HEK293 (cell line): ENCODE data around the gene CDH3.
A peak's percentile ranks its signal among the peaks of the same experiment; 100 is the strongest.

Experiments
- BCL6B ChIP-seq: fragments of 450-650 bp; formaldehyde crosslinking; IDR thresholded peaks from 2 replicates; pipeline ENCODE4 v1.5.1; 2017; ENCODE audit warnings: missing biosample characterization, missing genetic modification characterization
- EGR2 ChIP-seq: fragments of 450-650 bp; formaldehyde crosslinking; IDR thresholded peaks from 2 replicates; pipeline ENCODE4 v1.5.1; 2016; ENCODE audit warnings: low read depth, missing biosample characterization, missing genetic modification characterization
- KLF10 ChIP-seq: fragments of 450-650 bp; IDR thresholded peaks from 2 replicates; pipeline ENCODE4 v1.5.1; 2018; ENCODE audit warnings: missing biosample characterization, mild to moderate bottlenecking, missing genetic modification characterization
- KLF9 ChIP-seq: fragments of 450-650 bp; formaldehyde crosslinking; IDR thresholded peaks from 2 replicates; pipeline ENCODE4 v1.5.1; 2016; ENCODE audit warnings: missing biosample characterization, missing genetic modification characterization, low read depth
- SP3 ChIP-seq: fragments of 450-650 bp; formaldehyde crosslinking; IDR thresholded peaks from 2 replicates; pipeline ENCODE4 v1.5.1; 2016; ENCODE audit warnings: missing biosample characterization, missing genetic modification characterization
- TSHZ1 ChIP-seq: fragments of 450-650 bp; formaldehyde crosslinking; IDR thresholded peaks from 2 replicates; pipeline ENCODE4 v1.5.1; 2016; ENCODE audit warnings: missing biosample characterization, missing genetic modification characterization, borderline replicate concordance
- ZBTB10 ChIP-seq: fragments of 450-650 bp; formaldehyde crosslinking; IDR thresholded peaks from 2 replicates; pipeline ENCODE4 v1.5.1; 2016; ENCODE audit warnings: missing biosample characterization, missing genetic modification characterization
- ZBTB17 ChIP-seq: fragments of 450-650 bp; formaldehyde crosslinking; IDR thresholded peaks from 2 replicates; pipeline ENCODE4 v1.5.1; 2016; ENCODE audit warnings: missing biosample characterization, missing genetic modification characterization
- ZBTB20 ChIP-seq: fragments of 450-650 bp; formaldehyde crosslinking; IDR thresholded peaks from 2 replicates; pipeline ENCODE4 v1.5.1; 2016; ENCODE audit warnings: missing biosample characterization, missing genetic modification characterization
- ZBTB44 ChIP-seq: fragments of 450-650 bp; IDR thresholded peaks from 2 replicates; pipeline ENCODE4 v1.5.1; 2018; ENCODE audit warnings: missing biosample characterization, mild to moderate bottlenecking, missing genetic modification characterization
- ZFP41 ChIP-seq: fragments of 450-650 bp; formaldehyde crosslinking; IDR thresholded peaks from 2 replicates; pipeline ENCODE4 v1.5.1; 2016; ENCODE audit warnings: missing biosample characterization, missing genetic modification characterization, borderline replicate concordance
- ZNF114 ChIP-seq: fragments of 450-650 bp; formaldehyde crosslinking; IDR thresholded peaks from 2 replicates; pipeline ENCODE4 v1.5.0; 2017; ENCODE audit warnings: missing biosample characterization, missing genetic modification characterization
- ZNF138 ChIP-seq: fragments of 450-650 bp; formaldehyde crosslinking; IDR thresholded peaks from 2 replicates; pipeline ENCODE4 v1.5.1; 2016; ENCODE audit warnings: missing biosample characterization, missing genetic modification characterization, borderline replicate concordance
- ZNF2 ChIP-seq: fragments of 450-650 bp; formaldehyde crosslinking; IDR thresholded peaks from 2 replicates; pipeline ENCODE4 v1.5.1; 2016; ENCODE audit warnings: missing biosample characterization, missing genetic modification characterization
- ZNF211 ChIP-seq: fragments of 450-650 bp; formaldehyde crosslinking; IDR thresholded peaks from 2 replicates; pipeline ENCODE4 v1.5.1; 2016; ENCODE audit warnings: low read depth, missing biosample characterization, missing genetic modification characterization
- ZNF214 ChIP-seq: fragments of 450-650 bp; formaldehyde crosslinking; IDR thresholded peaks from 2 replicates; pipeline ENCODE4 v1.5.1; 2017; ENCODE audit warnings: missing biosample characterization, mild to moderate bottlenecking, missing genetic modification characterization, borderline replicate concordance
- ZNF223 ChIP-seq: fragments of 450-650 bp; formaldehyde crosslinking; IDR thresholded peaks from 2 replicates; pipeline ENCODE4 v1.5.1; 2016; ENCODE audit warnings: missing biosample characterization, missing genetic modification characterization
- ZNF23 ChIP-seq: fragments of 450-650 bp; formaldehyde crosslinking; IDR thresholded peaks from 2 replicates; pipeline ENCODE4 v1.5.1; 2016; ENCODE audit warnings: missing biosample characterization, missing genetic modification characterization, borderline replicate concordance
- ZNF266 ChIP-seq: fragments of 450-650 bp; formaldehyde crosslinking; IDR thresholded peaks from 2 replicates; pipeline ENCODE4 v1.5.1; 2016; ENCODE audit warnings: missing biosample characterization, missing genetic modification characterization, low read depth
- ZNF48 ChIP-seq: fragments of 450-650 bp; formaldehyde crosslinking; IDR thresholded peaks from 2 replicates; pipeline ENCODE4 v1.5.1; 2016; ENCODE audit warnings: missing biosample characterization, missing genetic modification characterization
- ZNF501 ChIP-seq: fragments of 450-650 bp; formaldehyde crosslinking; IDR thresholded peaks from 2 replicates; pipeline ENCODE4 v1.5.1; 2016; ENCODE audit warnings: missing biosample characterization, missing genetic modification characterization
- ZNF513 ChIP-seq: fragments of 450-650 bp; IDR thresholded peaks from 2 replicates; pipeline ENCODE4 v1.5.1; 2018; ENCODE audit warnings: missing biosample characterization, missing genetic modification characterization
- ZNF521 ChIP-seq: fragments of 450-650 bp; formaldehyde crosslinking; IDR thresholded peaks from 2 replicates; pipeline ENCODE4 v1.5.1; 2017; ENCODE audit warnings: missing biosample characterization, mild to moderate bottlenecking, missing genetic modification characterization
- ZNF549 ChIP-seq: fragments of 450-650 bp; IDR thresholded peaks from 2 replicates; pipeline ENCODE4 v1.5.1; 2018; ENCODE audit warnings: missing biosample characterization, missing genetic modification characterization, mild to moderate bottlenecking, inconsistent platforms, moderate library complexity
- ZNF658 ChIP-seq: fragments of 450-650 bp; formaldehyde crosslinking; IDR thresholded peaks from 2 replicates; pipeline ENCODE4; 2016; ENCODE audit warnings: missing biosample characterization, missing genetic modification characterization
- ZNF701 ChIP-seq: fragments of 450-650 bp; formaldehyde crosslinking; IDR thresholded peaks from 2 replicates; pipeline ENCODE4 v1.5.1; 2016; ENCODE audit warnings: missing biosample characterization, missing genetic modification characterization
- ZNF792 ChIP-seq: fragments of 450-650 bp; formaldehyde crosslinking; IDR thresholded peaks from 2 replicates; pipeline ENCODE4 v1.5.1; 2016; ENCODE audit warnings: missing biosample characterization, missing genetic modification characterization
- ZSCAN23 ChIP-seq: fragments of 450-650 bp; formaldehyde crosslinking; IDR thresholded peaks from 2 replicates; pipeline ENCODE4 v1.5.1; 2016; ENCODE audit warnings: missing biosample characterization, missing genetic modification characterization
- ZSCAN4 ChIP-seq: fragments of 450-650 bp; formaldehyde crosslinking; IDR thresholded peaks from 2 replicates; pipeline ENCODE4 v1.5.1; 2017; ENCODE audit warnings: missing biosample characterization, missing genetic modification characterization

The CDH3 gene

GRCh38 chr16:68732042-68732680, 87.1 kb downstream of the CDH3 start (continued):
- TF ChIP-seq ZNF114 (tag by site-specific recombination) (no peak), ZNF48 (no peak), ZNF23 (tag by site-specific recombination) (no peak), ZNF211 (tag by site-specific recombination) (no peak), ZNF513 (tag by site-specific recombination) (no peak), ZBTB10 (tag by site-specific recombination) (no peak), EGR2 (tag by site-specific recombination) (0 out of 2 replicates have a peak, but pooled peaks have one; percentile 32), ZNF792 (tag by site-specific recombination) (no peak), ZBTB17 (peak; percentile 61; the same call in 1 of the 2 replicates), TSHZ1 (tag by site-specific recombination) (no peak), SP3 (tag by site-specific recombination) (peak; percentile 16; the same call in 1 of the 2 replicates), ZBTB20 (tag by site-specific recombination) (no peak), ZNF701 (no peak), ZNF521 (tag by site-specific recombination) (no peak), ZNF214 (no peak), ZNF658 (no peak), ZSCAN23 (tag by site-specific recombination) (no peak), ZBTB44 (no peak), ZNF223 (tag by site-specific recombination) (no peak), ZNF549 (tag by site-specific recombination) (no peak), BCL6B (tag by site-specific recombination) (no peak), KLF10 (tag by site-specific recombination) (no peak), ZFP41 (tag by site-specific recombination) (no peak), ZNF501 (tag by site-specific recombination) (no peak), ZNF138 (no peak), KLF9 (peak; percentile 54), ZSCAN4 (tag by site-specific recombination) (no peak), ZNF2 (no peak), ZNF266 (no peak)
